ENCODE data around the gene ZYX. TPM values are rescaled to one million over a fixed set of nuclear protein-coding genes. Genes with fewer than 3 reads are reported as not detected.
"Not testable (repeated sequence)": the region's sequence is repeated elsewhere in the genome, so short reads cannot be mapped to it uniquely, and the experiment has no call there.

ZYX gene
- total RNA-seq, 6 donors from 2014 or later: 44.6 to 345 (median 222) TPM

- no peaks in the 10 kb centered on the region for H3K27me3 ChIP-seq
- peak in 1 of 2 donors; percentile 81 for ATAC-seq (ENCODE audit: low FRiP score in 2 of 2)
- no peaks in the 10 kb centered on the region for H3K36me3 ChIP-seq
- H3K4me1 ChIP-seq: peaks cover 0 to 6% (median 2%) of the 10 kb centered on the region in 4 donors
- WGBS, 2 donors: 2 to 11% methylated on average over 3 of the region's 3 CpGs
- no peak overlapping the region for H3K27ac ChIP-seq
- no peaks in the 10 kb centered on the region for H3K9me3 ChIP-seq
- TF ChIP-seq CTCF (IDR thresholded peaks at IDR 0.05): peak; percentile 66 to 82 (median 74)
- no peak for TF ChIP-seq EP300 (IDR thresholded peaks at IDR 0.05)
- TF ChIP-seq POLR2A (IDR thresholded peaks at IDR 0.05): no peak
- no peak overlapping the region for H3K4me3 ChIP-seq
- DNase-seq: no peak
These were observed 35.5 kb downstream of the ZYX start for GRCh38 chr7:143416565-143417149.

GRCh38 chr7:143417734-143418383, 36.7 kb downstream of the ZYX start:
- no peak for TF ChIP-seq EP300 (IDR thresholded peaks at IDR 0.05)
- no peak for TF ChIP-seq POLR2A (IDR thresholded peaks at IDR 0.05)
- no peak for TF ChIP-seq CTCF (IDR thresholded peaks at IDR 0.05)
- no peak for TF ChIP-seq POLR2AphosphoS5 (IDR thresholded peaks at IDR 0.05)
- Histone ChIP-seq H3K36me3 (no peaks in the 10 kb centered on the region), H3K4me3 (no peak overlapping the region), H3K27me3 (no peaks in the 10 kb centered on the region), H3K27ac (no peak overlapping the region), H3K9me3 (no peaks in the 10 kb centered on the region), H3K4me1 (peaks cover 0 to 6% (median 2%) of the 10 kb centered on the region in 4 donors)
- DNase-seq (no peak), ATAC-seq (ENCODE audit: low FRiP score in 2 of 2) (no peak)
- 32% methylated on average over 1 of the region's 1 CpG for WGBS, 2 donors

GRCh38 chr7:143418681-143419458, 37.7 kb downstream of the ZYX start:
- no peak for ATAC-seq (ENCODE audit: low FRiP score in 2 of 2)
- WGBS, 2 donors: 78 to 80% methylated on average over 11 of the region's 11 CpGs

GRCh38 chr7:143419880-143420279, 38.7 kb downstream of the ZYX start:
- DNase-seq: no peak
- H3K9me3 ChIP-seq: no peaks in the 10 kb centered on the region
- ATAC-seq (ENCODE audit: low FRiP score in 2 of 2): no peak
- no peaks in the 10 kb centered on the region for H3K36me3 ChIP-seq
- TF ChIP-seq EP300 (IDR thresholded peaks at IDR 0.05): no peak
- no peak for TF ChIP-seq CTCF (IDR thresholded peaks at IDR 0.05)
- TF ChIP-seq POLR2A (IDR thresholded peaks at IDR 0.05): no peak
- no peak for TF ChIP-seq POLR2AphosphoS5 (IDR thresholded peaks at IDR 0.05)
- H3K27ac ChIP-seq: no peak overlapping the region
- no peaks in the 10 kb centered on the region for H3K27me3 ChIP-seq
- peaks cover 0 to 6% (median 2%) of the 10 kb centered on the region in 4 donors for H3K4me1 ChIP-seq
- WGBS, 2 donors: 34 to 50% methylated on average over 4 of the region's 4 CpGs
- no peak overlapping the region for H3K4me3 ChIP-seq

More at GRCh38 chr7:143418681-143419458, 37.7 kb downstream of the ZYX start:
- Histone ChIP-seq H3K27ac (no peak overlapping the region), H3K4me3 (no peak overlapping the region), H3K9me3 (no peaks in the 10 kb centered on the region), H3K36me3 (no peaks in the 10 kb centered on the region), H3K27me3 (no peaks in the 10 kb centered on the region), H3K4me1 (peaks cover 0 to 6% (median 2%) of the 10 kb centered on the region in 4 donors)
- TF ChIP-seq EP300 (IDR thresholded peaks at IDR 0.05): no peak
- TF ChIP-seq POLR2A (IDR thresholded peaks at IDR 0.05): no peak
- TF ChIP-seq POLR2AphosphoS5 (IDR thresholded peaks at IDR 0.05): no peak
- TF ChIP-seq CTCF (IDR thresholded peaks at IDR 0.05): no peak
- DNase-seq: no peak

GRCh38 chr7:143420624-143421023, 39.5 kb downstream of the ZYX start:
- not testable (repeated sequence) for H3K27ac ChIP-seq; H3K4me3 ChIP-seq; H3K4me1 ChIP-seq; DNase-seq; H3K9me3 ChIP-seq; ATAC-seq (ENCODE audit: low FRiP score in 2 of 2); H3K27me3 ChIP-seq; H3K36me3 ChIP-seq
- 49 to 70% methylated on average over 3 of the region's 3 CpGs for WGBS, 2 donors
